Astrocyte (in vitro differentiated cells and primary cell): ENCODE results near the gene USP16.

ENCODE experiments used
- CTCF ChIP-seq: IDR thresholded peaks from 2 replicates; pipeline ENCODE4 v1.5.1; 2011; ENCODE audit warnings: low read depth, mild to moderate bottlenecking, inconsistent platforms, low read length, moderate library complexity; ENCODE audit not compliant: insufficient read depth
- EZH2 ChIP-seq: IDR thresholded peaks from 2 replicates; pipeline ENCODE4 v1.6.1; 2012; ENCODE audit warnings: mild to moderate bottlenecking, low read length, inconsistent platforms; ENCODE audit not compliant: insufficient read depth

GRCh38 chr21:29056538-29057050, 32.1 kb downstream of the USP16 start:
- TF ChIP-seq CTCF (no peak), EZH2 (no peak)
